Measurements from ENCODE around the gene CD24.

The CD24 gene

DNA sequence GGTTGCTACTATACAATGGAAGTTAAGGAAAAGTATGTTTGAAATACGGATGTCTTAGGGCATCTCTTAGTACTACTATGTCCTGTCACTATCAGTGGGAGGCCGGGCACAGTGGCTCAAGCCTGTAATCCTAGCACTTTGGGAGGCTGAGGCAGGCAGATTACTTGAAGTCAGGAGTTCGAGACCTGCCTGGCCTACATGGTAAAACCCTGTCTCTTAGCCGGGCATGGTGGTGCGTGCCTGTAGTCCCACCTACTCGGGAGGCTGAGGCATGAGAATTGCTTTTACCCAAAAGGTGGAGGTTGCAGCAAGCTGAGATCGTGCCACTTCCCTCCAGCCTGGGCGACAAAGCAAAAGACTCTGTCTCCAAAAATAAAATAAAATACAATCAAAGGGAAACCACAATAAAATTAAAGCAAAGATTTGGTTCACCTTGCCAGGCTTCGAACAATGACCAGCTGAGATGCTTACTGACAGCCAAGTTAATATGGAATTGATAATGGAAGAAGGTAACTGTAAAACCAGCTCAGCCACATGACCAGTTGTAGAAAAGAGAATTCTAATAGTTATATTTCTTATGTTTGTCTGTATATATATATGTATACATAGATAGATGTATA is 6.5 kb downstream of the CD24 start:
- no peak for DNase-seq

- no peak for DNase-seq
Measured at GRCh38 chr6:106966671-106967640, 7.6 kb downstream of the CD24 start.

DNA sequence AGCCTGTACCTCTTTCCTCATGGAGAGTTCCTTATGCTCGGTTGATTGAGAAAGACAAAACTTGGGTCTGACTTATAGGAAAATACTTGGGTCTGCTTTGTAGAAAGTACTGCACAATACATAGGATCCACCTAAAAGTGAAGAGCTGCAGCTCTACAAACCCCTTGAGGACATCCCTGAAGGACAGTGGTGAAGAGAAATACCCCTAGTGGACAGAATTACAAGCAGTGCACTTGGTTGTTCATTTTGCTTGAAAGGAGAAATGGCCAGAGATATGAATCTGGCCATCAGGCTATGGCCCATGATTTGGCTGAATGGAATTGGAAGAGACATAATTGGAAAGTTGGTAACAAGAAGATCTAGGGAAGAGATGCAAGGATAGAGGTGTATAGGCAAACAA is 8.3 kb downstream of the CD24 start:
- DNase-seq, result no peak

- DNase-seq, result no peak
Measured at GRCh38 chr6:106964954-106965353, 9.6 kb downstream of the CD24 start.

DNA sequence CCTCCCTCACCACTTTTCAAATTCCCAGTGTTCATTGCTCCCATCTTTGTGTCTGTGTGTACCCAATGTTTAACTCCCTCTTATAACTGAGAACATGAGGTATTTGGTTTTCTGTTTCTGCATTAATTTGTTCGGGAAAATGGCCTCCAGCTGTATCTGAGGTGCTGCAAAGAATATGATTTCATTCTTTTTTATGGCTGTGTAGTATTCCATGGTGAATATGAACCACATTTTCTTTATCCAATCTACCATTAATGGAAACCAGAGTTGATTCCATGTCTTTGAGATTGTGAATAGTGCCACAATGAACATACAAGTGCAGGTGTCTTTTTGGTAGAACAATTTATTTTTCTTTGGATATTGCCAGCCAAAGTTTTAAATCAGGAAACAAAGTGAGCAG is 10.4 kb downstream of the CD24 start:
- no peak for DNase-seq

- DNase-seq, result no peak
Measured at GRCh38 chr6:106963544-106963943, 11.0 kb downstream of the CD24 start.

GRCh38 chr6:106961801-106962200 is 12.7 kb downstream of the CD24 start:
- no peak for DNase-seq

DNA sequence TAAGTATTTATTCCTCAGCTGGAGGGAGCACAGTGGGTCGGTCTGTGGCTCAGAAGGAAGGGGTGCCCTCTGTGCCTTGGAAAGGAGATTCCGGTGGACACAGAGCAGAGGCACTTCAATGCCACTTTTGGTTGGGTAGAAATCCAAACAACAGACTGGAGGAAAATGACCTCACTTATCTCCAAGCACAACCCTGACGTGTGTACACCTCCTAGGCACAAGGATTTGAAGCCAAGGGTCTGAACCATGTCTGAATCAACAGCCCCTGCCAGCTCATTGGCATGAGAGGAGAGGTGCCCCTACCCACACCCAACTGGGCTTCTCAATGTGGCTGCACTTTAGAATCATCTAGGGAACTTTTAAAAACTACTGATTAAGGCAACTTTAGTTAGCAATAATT is 13.4 kb downstream of the CD24 start:
- DNase-seq, result no peak

- peak; percentile 14 to 15 for DNase-seq
Measured at GRCh38 chr6:106959985-106960384, 14.5 kb downstream of the CD24 start.

- DNase-seq, result peak; percentile 75 to 77
Measured at GRCh38 chr6:106939848-106940247, 34.7 kb downstream of the CD24 start.

DNA sequence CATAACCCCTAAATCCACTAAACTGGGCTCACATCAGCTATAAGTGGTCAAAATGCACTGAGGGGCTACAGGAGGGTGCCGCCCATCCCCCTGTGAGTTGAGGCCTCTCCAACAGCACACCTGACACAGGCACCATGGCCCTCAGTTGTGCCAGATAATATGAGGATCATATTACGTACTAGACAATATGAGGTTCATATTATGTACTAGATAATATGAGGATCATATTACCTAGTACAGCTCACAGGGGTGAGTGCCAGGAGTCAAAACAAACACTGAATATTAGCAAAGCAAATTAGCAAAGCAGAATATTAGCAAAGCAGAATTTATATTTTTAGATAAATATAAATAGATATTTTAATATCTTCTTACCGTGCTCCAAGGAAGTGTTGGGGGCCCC is 35.3 kb downstream of the CD24 start:
- DNase-seq, result no peak

DNA sequence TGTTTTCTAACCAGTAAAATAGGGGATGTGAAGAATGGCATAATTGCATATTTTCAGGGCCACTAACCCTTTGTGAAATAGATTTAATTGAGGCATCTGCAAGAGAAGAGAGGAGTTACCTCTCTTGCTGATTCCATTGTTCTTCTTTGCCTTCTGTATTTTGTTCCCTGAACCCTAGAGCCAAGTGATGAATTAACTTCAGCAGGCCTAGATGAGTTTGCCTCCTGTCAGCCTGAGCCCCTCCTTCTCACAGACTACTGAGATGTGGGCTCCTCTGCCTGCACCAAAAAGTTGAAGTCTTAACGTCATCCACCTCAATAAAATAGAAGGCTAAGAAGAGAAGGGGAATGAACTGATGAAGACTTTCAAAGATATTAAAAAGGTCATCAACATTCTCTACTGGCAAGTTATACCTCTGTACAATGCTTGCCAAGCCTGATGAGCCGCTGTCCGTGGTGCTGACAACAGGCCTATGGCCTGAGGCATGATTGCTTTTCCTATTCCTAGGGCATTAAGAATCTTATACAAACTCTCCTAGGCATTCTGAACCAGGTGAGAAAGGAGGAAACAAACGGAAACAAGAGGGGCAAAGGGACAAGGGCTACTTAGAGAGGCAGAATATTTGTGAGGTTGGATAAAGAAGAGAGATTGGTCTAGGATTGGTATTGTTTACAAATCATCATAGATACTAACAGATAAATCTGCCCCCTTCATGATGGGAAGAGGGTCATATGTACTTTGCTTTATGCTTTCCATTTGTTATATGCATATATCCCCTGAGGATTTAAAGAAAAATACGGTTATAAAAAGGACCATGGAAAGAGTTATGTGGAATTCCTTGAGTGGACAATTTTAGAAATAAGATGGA is 46.8 kb downstream of the CD24 start:
- peak; percentile 25 to 30 for DNase-seq

GRCh38 chr6:106925948-106926347 is 48.6 kb downstream of the CD24 start:
- DNase-seq, result no peak

- no peak for DNase-seq
Measured at GRCh38 chr6:106924694-106925523, 49.6 kb downstream of the CD24 start.

DNA sequence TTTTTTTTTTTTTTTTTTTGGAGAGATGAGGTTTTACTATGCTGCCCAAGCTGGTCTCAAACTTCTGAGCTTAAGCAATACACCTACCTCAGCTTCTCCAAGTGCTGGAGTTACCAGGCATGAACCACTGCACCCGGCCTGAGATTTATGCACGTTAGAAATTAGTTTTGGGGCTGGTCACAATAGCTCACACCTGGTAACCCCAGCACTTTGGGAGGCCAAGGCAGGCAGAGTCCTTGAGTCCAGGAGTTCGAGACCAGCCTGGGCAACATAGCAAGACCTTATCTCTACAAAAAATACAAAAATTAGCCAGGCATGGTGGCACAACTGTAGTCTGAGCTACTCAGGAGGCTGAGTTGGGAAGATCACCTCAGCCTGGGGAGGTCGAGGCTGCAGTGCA is 51.9 kb downstream of the CD24 start:
- DNase-seq, result no peak
